ENCODE data around the gene AIFM3. TPM values are rescaled to one million over a fixed set of nuclear protein-coding genes. Genes with fewer than 3 reads are reported as not detected.
"Not testable (repeated sequence)": the region's sequence is repeated elsewhere in the genome, so short reads cannot be mapped to it uniquely, and the experiment has no call there.

AIFM3 gene
- total RNA-seq, 1 donor from 2014 or later, result 5.7 TPM

GRCh38 chr22:20926243-20926642 is 40.8 kb upstream of the AIFM3 start:
- Histone ChIP-seq H3K4me1 (peaks cover 16% of the 10 kb centered on the region), H3K4me3 (no peak overlapping the region), H3K27me3 (no peaks in the 10 kb centered on the region), H3K9me3 (no peaks in the 10 kb centered on the region), H3K36me3 (no peaks in the 10 kb centered on the region), H3K27ac (no peak overlapping the region)
- ATAC-seq (no peak), DNase-seq (no peak)
- intact Hi-C loops (cut with DNase I), result no loop called here
- TF ChIP-seq CTCF (IDR thresholded peaks at IDR 0.05), result no peak

- DNase-seq (no peak), ATAC-seq (no peak)
- Histone ChIP-seq H3K27ac (no peak overlapping the region), H3K36me3 (no peaks in the 10 kb centered on the region), H3K4me3 (no peak overlapping the region), H3K9me3 (no peaks in the 10 kb centered on the region), H3K4me1 (peaks cover 16% of the 10 kb centered on the region), H3K27me3 (no peaks in the 10 kb centered on the region)
- intact Hi-C loops (cut with DNase I), result no loop called here
- TF ChIP-seq CTCF (IDR thresholded peaks at IDR 0.05), result no peak
Measured at GRCh38 chr22:20927940-20928572, 39.0 kb upstream of the AIFM3 start.

- no peaks in the 10 kb centered on the region for H3K9me3 ChIP-seq
- H3K27ac ChIP-seq, result no peak overlapping the region
- TF ChIP-seq CTCF (IDR thresholded peaks at IDR 0.05), result no peak
- H3K4me1 ChIP-seq, result peaks cover 16% of the 10 kb centered on the region
- H3K36me3 ChIP-seq, result no peaks in the 10 kb centered on the region
- DNase-seq, result no peak
- no peaks in the 10 kb centered on the region for H3K27me3 ChIP-seq
- intact Hi-C loops (cut with DNase I), result no loop called here
- ATAC-seq, result no peak
- H3K4me3 ChIP-seq, result no peak overlapping the region
Measured at GRCh38 chr22:20928573-20928967, 38.5 kb upstream of the AIFM3 start.

GRCh38 chr22:20930004-20930403 is 37.1 kb upstream of the AIFM3 start:
- no peak for TF ChIP-seq CTCF (IDR thresholded peaks at IDR 0.05)
- Histone ChIP-seq H3K36me3 (peaks cover 11% of the 10 kb centered on the region), H3K27me3 (no peaks in the 10 kb centered on the region), H3K9me3 (no peaks in the 10 kb centered on the region), H3K27ac (no peak overlapping the region), H3K4me1 (peaks cover 16% of the 10 kb centered on the region), H3K4me3 (no peak overlapping the region)
- ATAC-seq (no peak), DNase-seq (no peak)
- intact Hi-C loops (cut with DNase I), result no loop called here

GRCh38 chr22:20930435-20930834 is 36.6 kb upstream of the AIFM3 start:
- DNase-seq; H3K4me3 ChIP-seq; H3K27ac ChIP-seq; H3K27me3 ChIP-seq; intact Hi-C loops (cut with DNase I); ATAC-seq; H3K9me3 ChIP-seq: not testable (repeated sequence)
- Histone ChIP-seq H3K36me3 (peaks cover 16% of the 10 kb centered on the region), H3K4me1 (peaks cover 12% of the 10 kb centered on the region)

- TF ChIP-seq CTCF (IDR thresholded peaks at IDR 0.05), result no peak
- no peaks in the 10 kb centered on the region for H3K9me3 ChIP-seq
- DNase-seq, result no peak
- intact Hi-C loops (cut with DNase I), result no loop called here
- H3K27ac ChIP-seq, result no peak overlapping the region
- H3K4me3 ChIP-seq, result no peak overlapping the region
- no peak for ATAC-seq
- H3K4me1 ChIP-seq, result peaks cover 12% of the 10 kb centered on the region
- H3K27me3 ChIP-seq, result no peaks in the 10 kb centered on the region
- peaks cover 23% of the 10 kb centered on the region for H3K36me3 ChIP-seq
Measured at GRCh38 chr22:20931126-20931654, 35.9 kb upstream of the AIFM3 start.
